HepG2 (cell line): ENCODE data around the gene NCKIPSD. TPM values are rescaled to one million over a fixed set of nuclear protein-coding genes. Genes with fewer than 3 reads are reported as not detected.
A peak's percentile ranks its signal among the peaks of the same experiment; 100 is the strongest.

Experiments used
- ARID5B ChIP-seq: IDR thresholded peaks from 2 replicates; pipeline ENCODE4 v1.4.0; 2020; ENCODE audit warnings: mild to moderate bottlenecking, missing genetic modification reagents
- FOXC1 ChIP-seq: sonication (generic); formaldehyde crosslinking; IDR thresholded peaks from 2 replicates; pipeline ENCODE4 v1.8.0; 2022; ENCODE audit warnings: mild to moderate bottlenecking, missing genetic modification reagents, borderline replicate concordance
- GATA4 ChIP-seq: sonication (generic); IDR thresholded peaks from 2 replicates; pipeline ENCODE4 v1.6.1; 2016; ENCODE audit warnings: antibody characterized with exemption, low read depth, borderline replicate concordance
- KDM1A ChIP-seq: IDR thresholded peaks from 2 replicates; pipeline ENCODE4 v1.6.1; 2016; ENCODE audit warnings: missing compliant biosample characterization
- MTF2 ChIP-seq: sonication (generic); formaldehyde crosslinking; IDR thresholded peaks from 2 replicates; pipeline ENCODE4 v1.5.0; 2020; ENCODE audit warnings: missing genetic modification reagents, borderline replicate concordance
- MXD3 ChIP-seq: IDR thresholded peaks from 2 replicates; pipeline ENCODE4 v1.6.1; 2016; ENCODE audit warnings: mild to moderate bottlenecking, missing biosample characterization, missing genetic modification reagents
- RBM39 ChIP-seq: fragments of 200-400 bp; formaldehyde crosslinking; IDR thresholded peaks from one replicate; pipeline ENCODE4 v1.6.1; 2018; ENCODE audit warnings: antibody characterized with exemption, mild to moderate bottlenecking, low read depth, low read length; ENCODE audit not compliant: poor library complexity, severe bottlenecking
- SOX13 ChIP-seq, 3 experiments: fragments of 450-650 bp in 1 of 3; sonication (generic) in 1 of 3; formaldehyde crosslinking in 1 of 3; IDR thresholded peaks in 2 of 3; conservative IDR thresholded peaks in 1 of 3; 2 replicates each; pipeline versions ENCODE4 v1.5.0 to v1.6.1; 2016 to 2020; ENCODE audit warnings: antibody characterized with exemption in 1 of 3, mild to moderate bottlenecking in 1 of 3, missing compliant biosample characterization in 1 of 3, missing genetic modification reagents in 1 of 3, moderate library complexity in 1 of 3
- STAT6 ChIP-seq: sonication (generic); formaldehyde crosslinking; IDR thresholded peaks from 2 replicates; pipeline ENCODE4 v1.4.0; 2020; ENCODE audit warnings: missing genetic modification reagents, mild to moderate bottlenecking, borderline replicate concordance
- ZBTB25 ChIP-seq: IDR thresholded peaks from 2 replicates; pipeline ENCODE4 v1.6.1; 2018; ENCODE audit warnings: missing genetic modification reagents
- ZBTB39 ChIP-seq: sonication (generic); formaldehyde crosslinking; IDR thresholded peaks from 2 replicates; pipeline ENCODE4 v1.5.0; 2020; ENCODE audit warnings: missing genetic modification reagents
- ZNF563 ChIP-seq: sonication (generic); formaldehyde crosslinking; IDR thresholded peaks from 2 replicates; pipeline ENCODE4 v1.8.0; 2022; ENCODE audit warnings: mild to moderate bottlenecking, moderate library complexity, missing genetic modification reagents
- ZNF564 ChIP-seq: sonication (generic); formaldehyde crosslinking; IDR thresholded peaks from 2 replicates; pipeline ENCODE4 v1.8.1; 2023; ENCODE audit warnings: mild to moderate bottlenecking, missing genetic modification reagents
- ZNF574 ChIP-seq: sonication (generic); formaldehyde crosslinking; IDR thresholded peaks from 2 replicates; pipeline ENCODE4 v1.4.0; 2020; ENCODE audit warnings: missing genetic modification reagents
- polyA plus RNA-seq, 8 experiments: library from polyadenylated mRNA; depleted of rRNA in 3 of 8; stranded (reverse) in 7 of 8; unstranded in 1 of 8; fragments of >200 nt; fragmentation: Illumina TruSeq in 4 of 8; extraction: Trizol in 4 of 8; gene quantifications; 2 replicates each; pipeline versions ENCODE4 v1.2.1 to v1.2.3, GENCODE V29; 2011 to 2016; ENCODE audit warnings: low read depth in 4 of 8, missing spikeins in 1 of 8, mixed read lengths in 1 of 8; ENCODE audit not compliant: insufficient read depth in 1 of 8
- total RNA-seq, 5 experiments: library from RNA; depleted of rRNA; stranded (reverse); fragments of >200 nt; fragmentation: Illumina TruSeq; extraction: Trizol; gene quantifications; 2 replicates each; pipeline ENCODE4 v1.2.3, GENCODE V29; 2016; ENCODE audit warnings: low read depth in 1 of 5

The NCKIPSD gene
- total and polyA plus RNA-seq, 2 of the 13 experiments (the other 11 are each of a cell fraction or from before 2014, with no cell fraction given): 13.5 to 35.2 TPM

GRCh38 chr3:48634661-48635221 lies 51.0 kb downstream of the NCKIPSD start (continued):
- 0 out of 2 replicates have a peak, but pooled peaks have one; percentile 7 for TF ChIP-seq ARID5B
- peak; percentile 34 for TF ChIP-seq RBM39
- TF ChIP-seq FOXC1 (CRISPR knock-in tag): 0 out of 2 replicates have a peak, but pooled peaks have one; percentile 64
- TF ChIP-seq GATA4: no peak
- peak; percentile 62; the same call in 1 of the 2 replicates for TF ChIP-seq ZBTB39 (CRISPR knock-in tag)
- TF ChIP-seq STAT6: no peak
- TF ChIP-seq MTF2 (CRISPR knock-in tag): no peak
- no peak for TF ChIP-seq ZBTB25 (CRISPR knock-in tag)
- no peak for TF ChIP-seq ZNF574 (CRISPR knock-in tag)
- peak; percentile 55 for TF ChIP-seq ZNF563 (CRISPR knock-in tag)
- no peak for TF ChIP-seq SOX13 (IDR thresholded peaks at IDR 0.05)
- no peak for TF ChIP-seq SOX13 (CRISPR knock-in tag; conservative IDR thresholded peaks at IDR 0.05 in 1 of 2, IDR thresholded peaks at IDR 0.05 in 1 of 2)
- TF ChIP-seq MXD3: 0 out of 2 replicates have a peak, but pooled peaks have one; percentile 4
- TF ChIP-seq KDM1A (CRISPR knock-in tag): no peak
- no peak for TF ChIP-seq ZNF564 (CRISPR knock-in tag)
